Regular cardiac myocyte (primary cell): ENCODE results near the gene GABRB3. TPM values are rescaled to one million over a fixed set of nuclear protein-coding genes. Genes with fewer than 3 reads are reported as not detected.

ENCODE experiments used
- total RNA-seq: library from RNA; depleted of rRNA; stranded (reverse); fragments of >200 nt; gene quantifications from 2 replicates; pipeline ENCODE4 v1.2.3, GENCODE V29; 2014

GABRB3 gene
- 0.19 and 0.28 TPM in 2 replicates for total RNA-seq

GRCh38 chr15:26772154-26773066 is at the start of gene GABRB3:
Gene GABRB3 (minus strand): TSS chr15:26773066.

Other genes with a start within 250 kb of the GABRB3 start
- 0.28 TPM in 1 of 2 replicates, not detected in the other for gene GABRA5, start 94.0 kb upstream of the GABRB3 start, total RNA-seq
- gene GABRG3, start 198.1 kb upstream of the GABRB3 start, total RNA-seq = not detected in 2 replicates